HepG2 (cell line): ENCODE results near the gene UROD. TPM values are rescaled to one million over a fixed set of nuclear protein-coding genes. Genes with fewer than 3 reads are reported as not detected.

ENCODE experiments used
- ATAC-seq: fragments of 200-7000 bp; cut with Tn5 transposase; 3 replicates; pipeline ENCODE4 v1.9.1; 2020; ENCODE audit warnings: mild to moderate bottlenecking, moderate library complexity
- BruUV-seq: library from RNA; stranded (reverse); fragments of 400-500 nt; replicated peaks from 2 replicates; lab custom pipeline; 2021; lab: Mats Ljungman, UMichigan
- CTCF ChIA-PET: fragments of 300-600 bp; formaldehyde crosslinking; extraction: SDS; loops from one replicate; lab custom pipeline; 2021; ENCODE audit warnings: low total read pairs, inconsistent platforms, low intra/inter-chr PET ratio; lab: Yijun Ruan, JAX
- POLR2A ChIA-PET: fragments of 350-600 bp; sonication (Branson Sonifier 250); formaldehyde crosslinking; loops from one replicate; lab custom pipeline; 2020; ENCODE audit warnings: antibody characterized with exemption, inconsistent platforms; lab: Yijun Ruan, JAX
- DNase-seq: peaks from one replicate; pipeline ENCODE4 v3.0.0-alpha.2; 2015; ENCODE audit warnings: low spot score
- FAIRE-seq: peaks from 3 replicates; lab custom pipeline; 2011; peaks lifted over from hg19 to GRCh38; lab: Jason Lieb, UNC
- H2AFZ ChIP-seq: one replicate; pipeline ENCODE4 v1.6.1; 2011; ENCODE audit warnings: low read length, inconsistent platforms
- H3K27ac ChIP-seq: fragments of 300-600 bp; 3 replicates; pipeline ENCODE4 v1.8.0; 2011; ENCODE audit warnings: mixed run types, mild to moderate bottlenecking, mixed read lengths, low read length, inconsistent platforms; ENCODE audit not compliant: insufficient read depth; ENCODE audit errors: extremely low read length
- H3K27me3 ChIP-seq, 2 experiments: fragments of 200-600 bp in 1 of 2; 2 replicates in 1 of 2; 3 replicates in 1 of 2; pipeline versions ENCODE4 v1.6.0 to v1.8.0; 2011; ENCODE audit warnings: low read length in 2 of 2, mild to moderate bottlenecking in 2 of 2, moderate library complexity in 2 of 2, inconsistent platforms in 1 of 2; ENCODE audit not compliant: insufficient read depth in 2 of 2, control insufficient read depth in 1 of 2
- H3K36me3 ChIP-seq, 2 experiments: fragments of 200-600 bp in 1 of 2; replicated peaks in 1 of 2; 2 replicates in 1 of 2; 3 replicates in 1 of 2; pipeline versions ENCODE4 v1.5.1 to v1.8.0; 2011; ENCODE audit warnings: low read length in 2 of 2, inconsistent platforms in 1 of 2; ENCODE audit not compliant: insufficient read depth in 2 of 2, control insufficient read depth in 1 of 2
- H3K4me1 ChIP-seq: 2 replicates; pipeline ENCODE4 v1.5.1; 2012; ENCODE audit warnings: low read length, inconsistent platforms; ENCODE audit not compliant: insufficient read depth
- H3K4me2 ChIP-seq: 2 replicates; pipeline ENCODE4 v1.6.0; 2011; ENCODE audit warnings: low read depth, low read length, inconsistent platforms
- H3K4me3 ChIP-seq, 3 experiments: fragments of 200-600 bp in 1 of 3; sonication (generic), shearing (Covaris generic) in 1 of 3; replicated peaks in 1 of 3; 2 replicates each; pipeline ENCODE4 v1.5.1; 2011 to 2016; ENCODE audit warnings: low read length in 3 of 3, inconsistent platforms in 2 of 3, low read depth in 2 of 3, mild to moderate bottlenecking in 2 of 3, control low read depth in 1 of 3, mixed read lengths in 1 of 3; ENCODE audit not compliant: insufficient read depth in 1 of 3
- H3K79me2 ChIP-seq: one replicate; pipeline ENCODE4 v1.6.1; 2011; ENCODE audit warnings: low read length, inconsistent platforms; ENCODE audit not compliant: insufficient read depth
- H3K9ac ChIP-seq: 2 replicates; pipeline ENCODE4 v1.6.0; 2011; ENCODE audit warnings: mild to moderate bottlenecking, low read depth, low read length, inconsistent platforms; ENCODE audit not compliant: insufficient read depth
- H3K9me3 ChIP-seq: 2 replicates; pipeline ENCODE4 v1.5.1; 2012; ENCODE audit warnings: mild to moderate bottlenecking, low read length
- H4K20me1 ChIP-seq: 2 replicates; pipeline ENCODE4 v1.6.0; 2011; ENCODE audit warnings: inconsistent platforms, mild to moderate bottlenecking, low read length, moderate library complexity; ENCODE audit not compliant: insufficient read depth
- ATM ChIP-seq: fragments of 450-650 bp; IDR thresholded peaks from 2 replicates; pipeline ENCODE4 v1.7.1; 2017; ENCODE audit warnings: mild to moderate bottlenecking, borderline replicate concordance
- BHLHE40 ChIP-seq: IDR thresholded peaks from 2 replicates; pipeline ENCODE4 v1.6.1; 2011; ENCODE audit warnings: low read length, improper control_type of control experiment
- FOXK2 ChIP-seq: fragments of 450-650 bp; IDR thresholded peaks from 2 replicates; pipeline ENCODE4 v1.6.1; 2016
- FUBP1 ChIP-seq: sonication (generic); formaldehyde crosslinking; IDR thresholded peaks from 2 replicates; pipeline ENCODE4 v1.5.1; 2020; ENCODE audit warnings: missing genetic modification reagents, mild to moderate bottlenecking, borderline replicate concordance
- KDM3A ChIP-seq: IDR thresholded peaks from 2 replicates; pipeline ENCODE4 v1.6.1; 2018; ENCODE audit warnings: low read depth, missing compliant biosample characterization
- NFE2 ChIP-seq: sonication (generic); formaldehyde crosslinking; IDR thresholded peaks from 2 replicates; pipeline ENCODE4 v1.4.0; 2020; ENCODE audit warnings: missing genetic modification reagents
- PBX2 ChIP-seq: IDR thresholded peaks from 2 replicates; pipeline ENCODE4 v1.6.1; 2016; ENCODE audit warnings: control low read depth
- SP1 ChIP-seq, 2 experiments: fragments of 450-650 bp in 1 of 2; sonication (generic) in 1 of 2; formaldehyde crosslinking in 1 of 2; IDR thresholded peaks; 2 replicates each; pipeline versions ENCODE4 v1.4.0 to v1.6.1; 2016 to 2020; ENCODE audit warnings: missing genetic modification reagents in 1 of 2
- TBX2 ChIP-seq: sonication (generic); formaldehyde crosslinking; IDR thresholded peaks from 2 replicates; pipeline ENCODE4 v1.5.0; 2020; ENCODE audit warnings: missing genetic modification reagents, mild to moderate bottlenecking, borderline replicate concordance
- TGIF2 ChIP-seq: IDR thresholded peaks from 2 replicates; pipeline ENCODE4 v1.6.1; 2016; ENCODE audit warnings: control low read depth, missing compliant biosample characterization
- ZFP37 ChIP-seq: sonication (generic); formaldehyde crosslinking; IDR thresholded peaks from 2 replicates; pipeline ENCODE4 v1.4.0; 2020; ENCODE audit warnings: missing genetic modification reagents, borderline replicate concordance
- ZNF460 ChIP-seq: sonication (generic); formaldehyde crosslinking; IDR thresholded peaks from 2 replicates; pipeline ENCODE4 v1.5.1; 2020; ENCODE audit warnings: missing genetic modification reagents, mild to moderate bottlenecking, borderline replicate concordance
- ZNF678 ChIP-seq: sonication (generic); formaldehyde crosslinking; IDR thresholded peaks from 2 replicates; pipeline ENCODE4 v1.4.0; 2020; ENCODE audit warnings: mild to moderate bottlenecking, missing genetic modification reagents
- ZNF761 ChIP-seq: sonication (generic); formaldehyde crosslinking; conservative IDR thresholded peaks from 2 replicates; pipeline ENCODE4 v1.4.0; 2020; ENCODE audit warnings: mild to moderate bottlenecking, missing genetic modification reagents
- WGBS: methylation state at CpG from one replicate; pipeline ENCODE4 v1.1.6; 2017; ENCODE audit warnings: low lambda C conversion rate; 5-methylcytosine and 5-hydroxymethylcytosine counted together
- in situ Hi-C: cut with HindIII; loops from 2 replicates; pipeline ENCODE4 v1.10.0; 2017; ENCODE audit warnings: low pct_unique_long_range_greater_than_20kb; ENCODE audit not compliant: extremely low pct_ligation_motif_present
- intact Hi-C: fragments of 100-400 bp; cut with micrococcal nuclease; formaldehyde crosslinking; loops from one replicate; pipeline ENCODE4 v1.10.0; 2022; ENCODE audit not compliant: unreplicated experiment
- polyA plus RNA-seq, 8 experiments: library from polyadenylated mRNA; depleted of rRNA in 3 of 8; stranded (reverse) in 7 of 8; unstranded in 1 of 8; fragments of >200 nt; fragmentation: Illumina TruSeq in 4 of 8; extraction: Trizol in 4 of 8; gene quantifications; 2 replicates each; pipeline versions ENCODE4 v1.2.1 to v1.2.3, GENCODE V29; 2011 to 2016; ENCODE audit warnings: low read depth in 4 of 8, missing spikeins in 1 of 8, mixed read lengths in 1 of 8; ENCODE audit not compliant: insufficient read depth in 1 of 8
- total RNA-seq, 5 experiments: library from RNA; depleted of rRNA; stranded (reverse); fragments of >200 nt; fragmentation: Illumina TruSeq; extraction: Trizol; gene quantifications; 2 replicates each; pipeline ENCODE4 v1.2.3, GENCODE V29; 2016; ENCODE audit warnings: low read depth in 1 of 5

Gene UROD
- total and polyA plus RNA-seq, 2 of the 13 experiments (the other 11 are each of a cell fraction or from before 2014, with no cell fraction given) = 162 to 171 TPM

- 67% methylated on average over 3 of the region's 3 CpGs for WGBS
- intact Hi-C loops (no loop called here), in situ Hi-C loops (no loop called here)
- ATAC-seq (no peak), FAIRE-seq (no peak), DNase-seq (no peak)
- Histone ChIP-seq H3K79me2 (no peaks in the 10 kb centered on the region), H3K9ac (no peak overlapping the region), H3K4me1 (peaks cover 7% of the 10 kb centered on the region), H3K4me2 (no peak overlapping the region), H3K9me3 (no peaks in the 10 kb centered on the region), H3K36me3 (peaks cover 9 to 10% of the 10 kb centered on the region in 2 experiments), H3K4me3 (no peak overlapping the region), H2AFZ (no peak overlapping the region), H4K20me1 (no peaks in the 10 kb centered on the region), H3K27ac (no peak overlapping the region), H3K27me3 (no peaks in the 10 kb centered on the region)
- TF ChIP-seq TBX2 = no peak
- TF ChIP-seq ATM = no peak
- no peak for TF ChIP-seq ZNF678
- TF ChIP-seq ZNF460 (CRISPR knock-in tag) = no peak
- no peak for TF ChIP-seq ZFP37 (CRISPR knock-in tag)
- TF ChIP-seq ZNF761 (CRISPR knock-in tag) = no peak
- no peak for TF ChIP-seq PBX2 (CRISPR knock-in tag)
- no peak for TF ChIP-seq FOXK2
- TF ChIP-seq BHLHE40 = no peak
- TF ChIP-seq SP1 (IDR thresholded peaks at IDR 0.05) = no peak
- no peak for TF ChIP-seq SP1 (CRISPR knock-in tag; IDR thresholded peaks at IDR 0.05)
- TF ChIP-seq NFE2 = no peak
- TF ChIP-seq FUBP1 (CRISPR knock-in tag) = no peak
- TF ChIP-seq TGIF2 (CRISPR knock-in tag) = no peak
- no peak for TF ChIP-seq KDM3A (CRISPR knock-in tag)
- CTCF ChIA-PET = no interaction called here
- POLR2A ChIA-PET = no interaction called here
- BruUV-seq = no TSS peak
Measured at GRCh38 chr1:44999232-44999631, 12.8 kb upstream of the UROD start.
